HEK293 (cell line): ENCODE results near the gene TNIK.
A peak's percentile ranks its signal among the peaks of the same experiment; 100 is the strongest.

Source experiments
- CTCF ChIA-PET: fragments of 350-600 bp; formaldehyde crosslinking; extraction: SDS; loops from one replicate; lab custom pipeline; 2021; ENCODE audit warnings: antibody characterized with exemption; lab: Yijun Ruan, JAX
- POLR2A ChIA-PET: fragments of 300-600 bp; formaldehyde crosslinking; extraction: SDS; loops from one replicate; lab custom pipeline; 2020; ENCODE audit warnings: antibody characterized with exemption, inconsistent platforms; lab: Yijun Ruan, JAX
- H3K27ac ChIP-seq: fragments of 200-500 bp; sonication (Bioruptor generic); 2 replicates; pipeline ENCODE4 v1.5.1; 2014; ENCODE audit warnings: low read depth, low read length, control low read depth, inconsistent platforms; ENCODE audit errors: extremely low read depth
- H3K36me3 ChIP-seq, 2 experiments: fragments of 200-500 bp in 1 of 2; sonication (Bioruptor generic) in 1 of 2; 1 replicate in 1 of 2; 2 replicates in 1 of 2; pipeline ENCODE4 v1.5.1; 2014 to 2017; ENCODE audit warnings: inconsistent platforms in 2 of 2, low read length in 2 of 2; ENCODE audit not compliant: control insufficient read depth in 2 of 2, insufficient read depth in 1 of 2
- H3K4me1 ChIP-seq: fragments of 200-500 bp; sonication (Bioruptor generic); 2 replicates; pipeline ENCODE4 v1.5.1; 2014; ENCODE audit warnings: mild to moderate bottlenecking, low read length, inconsistent platforms; ENCODE audit not compliant: control insufficient read depth, insufficient read depth
- H3K4me3 ChIP-seq: 2 replicates; pipeline ENCODE4 v1.5.1; 2011; ENCODE audit warnings: low read depth, mild to moderate bottlenecking, control low read depth, low read length, moderate library complexity
- H3K9me3 ChIP-seq: fragments of 200-500 bp; sonication (Bioruptor generic); 2 replicates; pipeline ENCODE4 v1.5.1; 2014; ENCODE audit warnings: low read depth, low read length, inconsistent platforms; ENCODE audit not compliant: control insufficient read depth, insufficient read depth
- MZF1 ChIP-seq: fragments of 450-650 bp; formaldehyde crosslinking; IDR thresholded peaks from 2 replicates; pipeline ENCODE4 v1.5.1; 2017; ENCODE audit warnings: missing biosample characterization, missing genetic modification characterization, borderline replicate concordance
- RBAK ChIP-seq: fragments of 450-650 bp; formaldehyde crosslinking; IDR thresholded peaks from 2 replicates; pipeline ENCODE4 v1.5.1; 2016; ENCODE audit warnings: missing biosample characterization, missing genetic modification characterization
- SP2 ChIP-seq: fragments of 450-650 bp; formaldehyde crosslinking; IDR thresholded peaks from 2 replicates; pipeline ENCODE4 v1.5.1; 2016; ENCODE audit warnings: missing biosample characterization, missing genetic modification characterization
- ZBTB20 ChIP-seq: fragments of 450-650 bp; formaldehyde crosslinking; IDR thresholded peaks from 2 replicates; pipeline ENCODE4 v1.5.1; 2016; ENCODE audit warnings: missing biosample characterization, missing genetic modification characterization
- ZIC2 ChIP-seq: fragments of 450-650 bp; formaldehyde crosslinking; IDR thresholded peaks from 2 replicates; pipeline ENCODE4 v1.5.1; 2016; ENCODE audit warnings: missing biosample characterization, missing genetic modification characterization
- ZNF394 ChIP-seq: fragments of 450-650 bp; formaldehyde crosslinking; IDR thresholded peaks from 2 replicates; pipeline ENCODE4 v1.5.1; 2016; ENCODE audit warnings: missing biosample characterization, missing genetic modification characterization, mild to moderate bottlenecking, moderate library complexity, borderline replicate concordance
- ZNF404 ChIP-seq: fragments of 450-650 bp; formaldehyde crosslinking; IDR thresholded peaks from 2 replicates; pipeline ENCODE4 v1.5.1; 2017; ENCODE audit warnings: missing biosample characterization, missing genetic modification characterization
- ZNF530 ChIP-seq: fragments of 450-650 bp; formaldehyde crosslinking; IDR thresholded peaks from 2 replicates; pipeline ENCODE4 v1.5.1; 2016; ENCODE audit warnings: low read depth, missing biosample characterization, missing genetic modification characterization
- ZNF610 ChIP-seq: fragments of 450-650 bp; formaldehyde crosslinking; IDR thresholded peaks from 2 replicates; pipeline ENCODE4 v1.5.1; 2016; ENCODE audit warnings: missing biosample characterization, missing genetic modification characterization, borderline replicate concordance
- ZNF624 ChIP-seq: fragments of 450-650 bp; formaldehyde crosslinking; IDR thresholded peaks from 2 replicates; pipeline ENCODE4 v1.5.1; 2017; ENCODE audit warnings: missing biosample characterization, missing genetic modification characterization
- ZNF777 ChIP-seq: fragments of 450-650 bp; formaldehyde crosslinking; IDR thresholded peaks from 2 replicates; pipeline ENCODE4 v1.5.1; 2017; ENCODE audit warnings: missing biosample characterization, missing genetic modification characterization, borderline replicate concordance
- TF ChIP-seq, protein P1 (sequence below): fragments of 450-650 bp; formaldehyde crosslinking; IDR thresholded peaks from 2 replicates; pipeline ENCODE4 v1.5.1; 2016; ENCODE audit warnings: missing biosample characterization, missing genetic modification characterization
- TF ChIP-seq, protein P2 (sequence below): fragments of 450-650 bp; formaldehyde crosslinking; IDR thresholded peaks from 2 replicates; pipeline ENCODE4 v1.5.0; 2017; ENCODE audit warnings: missing biosample characterization, missing genetic modification characterization, borderline replicate concordance
- TF ChIP-seq, protein P3 (sequence below): fragments of 450-650 bp; formaldehyde crosslinking; IDR thresholded peaks from 2 replicates; pipeline ENCODE4 v1.5.1; 2017; ENCODE audit warnings: missing biosample characterization, missing genetic modification characterization
- TF ChIP-seq, protein P4 (sequence below): fragments of 450-650 bp; formaldehyde crosslinking; conservative IDR thresholded peaks from 2 replicates; pipeline ENCODE4 v1.5.1; 2016; ENCODE audit warnings: low read depth, missing biosample characterization, missing genetic modification characterization
- TF ChIP-seq, protein P5 (sequence below): fragments of 450-650 bp; formaldehyde crosslinking; IDR thresholded peaks from 2 replicates; pipeline ENCODE4 v1.5.1; 2016; ENCODE audit warnings: missing biosample characterization, missing genetic modification characterization

Gene TNIK

DNA sequence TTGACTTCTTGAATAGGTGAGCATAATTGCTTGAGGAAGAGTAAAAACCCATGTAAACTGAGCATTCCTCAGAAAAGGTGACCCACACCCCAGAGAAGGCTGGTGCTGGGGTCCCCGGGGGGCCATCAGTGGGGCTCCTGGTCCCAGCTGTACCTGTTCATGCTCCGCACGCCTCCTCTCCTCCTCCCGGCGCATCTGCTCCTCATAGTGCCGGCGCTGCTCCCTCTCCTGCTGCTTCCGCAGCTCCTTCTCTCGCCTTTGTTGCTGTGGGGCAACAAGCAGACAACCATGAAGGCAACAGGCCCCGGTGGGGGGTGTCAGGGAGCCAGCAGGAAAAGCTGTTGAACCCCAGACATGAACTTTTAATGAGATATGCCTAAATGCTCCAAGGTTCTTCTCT is 320.0 kb downstream of the TNIK start (continued):
- TF ChIP-seq SP2 (tag by site-specific recombination): no peak
- TF ChIP-seq, protein P1, sequence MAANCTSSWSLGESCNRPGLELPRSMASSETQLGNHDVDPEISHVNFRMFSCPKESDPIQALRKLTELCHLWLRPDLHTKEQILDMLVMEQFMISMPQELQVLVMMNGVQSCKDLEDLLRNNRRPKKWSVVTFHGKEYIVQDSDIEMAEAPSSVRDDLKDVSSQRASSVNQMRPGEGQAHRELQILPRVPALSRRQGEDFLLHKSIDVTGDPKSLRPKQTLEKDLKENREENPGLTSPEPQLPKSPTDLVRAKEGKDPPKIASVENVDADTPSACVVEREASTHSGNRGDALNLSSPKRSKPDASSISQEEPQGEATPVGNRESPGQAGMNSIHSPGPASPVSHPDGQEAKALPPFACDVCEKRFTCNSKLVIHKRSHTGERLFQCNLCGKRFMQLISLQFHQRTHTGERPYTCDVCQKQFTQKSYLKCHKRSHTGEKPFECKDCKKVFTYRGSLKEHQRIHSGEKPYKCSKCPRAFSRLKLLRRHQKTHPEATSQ (tag by site-specific recombination): no peak

DNA sequence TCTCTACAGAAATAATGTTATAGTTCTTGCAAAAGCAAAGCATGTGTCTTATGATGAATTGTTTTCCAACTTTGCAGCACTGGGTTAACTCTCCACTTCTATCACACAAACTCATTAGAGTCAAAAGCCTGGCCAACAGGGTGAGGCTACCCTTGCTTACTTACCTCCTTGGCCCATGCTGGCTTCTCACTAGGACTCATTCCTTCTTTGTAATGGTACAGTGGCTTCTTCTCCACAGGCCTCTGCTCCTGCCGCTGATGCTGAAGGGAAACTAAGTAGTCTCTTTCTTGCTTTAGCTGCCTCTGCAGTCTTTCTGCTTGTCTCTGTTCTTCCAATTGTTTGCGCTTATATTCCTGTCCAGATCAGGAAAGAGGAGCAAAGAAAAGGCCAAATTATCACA is 322.2 kb downstream of the TNIK start:
- 0 out of 2 replicates have a peak, but pooled peaks cover 3% of the 10 kb centered on the region for H3K4me1 ChIP-seq
- no peak overlapping the region for H3K27ac ChIP-seq
- no peaks in the 10 kb centered on the region for H3K9me3 ChIP-seq
- CTCF ChIA-PET: interaction anchor here (1.0 kb wide), 1 partner anchor 24 kb away, joined by 3 read pairs; no protein-coding TSS in a partner anchor
- H3K4me3 ChIP-seq: no peak overlapping the region
- peaks cover 0 to 20% of the 10 kb centered on the region in 2 experiments; a peak in 1 of 3 replicates for H3K36me3 ChIP-seq
- POLR2A ChIA-PET: no interaction called here
- TF ChIP-seq, protein P2, sequence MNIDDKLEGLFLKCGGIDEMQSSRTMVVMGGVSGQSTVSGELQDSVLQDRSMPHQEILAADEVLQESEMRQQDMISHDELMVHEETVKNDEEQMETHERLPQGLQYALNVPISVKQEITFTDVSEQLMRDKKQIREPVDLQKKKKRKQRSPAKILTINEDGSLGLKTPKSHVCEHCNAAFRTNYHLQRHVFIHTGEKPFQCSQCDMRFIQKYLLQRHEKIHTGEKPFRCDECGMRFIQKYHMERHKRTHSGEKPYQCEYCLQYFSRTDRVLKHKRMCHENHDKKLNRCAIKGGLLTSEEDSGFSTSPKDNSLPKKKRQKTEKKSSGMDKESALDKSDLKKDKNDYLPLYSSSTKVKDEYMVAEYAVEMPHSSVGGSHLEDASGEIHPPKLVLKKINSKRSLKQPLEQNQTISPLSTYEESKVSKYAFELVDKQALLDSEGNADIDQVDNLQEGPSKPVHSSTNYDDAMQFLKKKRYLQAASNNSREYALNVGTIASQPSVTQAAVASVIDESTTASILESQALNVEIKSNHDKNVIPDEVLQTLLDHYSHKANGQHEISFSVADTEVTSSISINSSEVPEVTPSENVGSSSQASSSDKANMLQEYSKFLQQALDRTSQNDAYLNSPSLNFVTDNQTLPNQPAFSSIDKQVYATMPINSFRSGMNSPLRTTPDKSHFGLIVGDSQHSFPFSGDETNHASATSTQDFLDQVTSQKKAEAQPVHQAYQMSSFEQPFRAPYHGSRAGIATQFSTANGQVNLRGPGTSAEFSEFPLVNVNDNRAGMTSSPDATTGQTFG (tag by site-specific recombination): no peak
- TF ChIP-seq ZNF394 (tag by site-specific recombination) (no peak), ZIC2 (peak; percentile 61), ZNF404 (tag by site-specific recombination) (no peak), RBAK (tag by site-specific recombination) (no peak)

DNA sequence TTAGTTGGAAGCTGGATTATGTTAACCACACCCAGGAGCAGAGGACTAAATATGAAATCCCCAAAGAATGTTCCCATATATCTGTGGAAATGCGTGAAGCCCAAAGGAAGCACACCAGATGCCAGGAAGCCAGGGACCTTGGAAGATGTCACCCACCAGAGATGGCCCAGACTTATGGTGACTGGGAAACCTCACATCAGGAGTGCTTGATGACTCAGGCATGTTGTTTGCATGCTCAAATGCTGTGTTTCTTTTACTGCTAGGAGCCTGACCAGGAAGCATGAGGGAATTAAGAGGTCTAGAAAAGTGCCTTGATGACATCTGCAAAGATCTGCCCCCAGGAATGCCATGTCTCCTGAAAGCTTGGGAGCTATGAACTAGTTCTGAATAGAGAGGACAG is 324.7 kb downstream of the TNIK start:
- CTCF ChIA-PET: no interaction called here
- Histone ChIP-seq H3K4me1 (no peaks in the 10 kb centered on the region), H3K27ac (no peak overlapping the region)

DNA sequence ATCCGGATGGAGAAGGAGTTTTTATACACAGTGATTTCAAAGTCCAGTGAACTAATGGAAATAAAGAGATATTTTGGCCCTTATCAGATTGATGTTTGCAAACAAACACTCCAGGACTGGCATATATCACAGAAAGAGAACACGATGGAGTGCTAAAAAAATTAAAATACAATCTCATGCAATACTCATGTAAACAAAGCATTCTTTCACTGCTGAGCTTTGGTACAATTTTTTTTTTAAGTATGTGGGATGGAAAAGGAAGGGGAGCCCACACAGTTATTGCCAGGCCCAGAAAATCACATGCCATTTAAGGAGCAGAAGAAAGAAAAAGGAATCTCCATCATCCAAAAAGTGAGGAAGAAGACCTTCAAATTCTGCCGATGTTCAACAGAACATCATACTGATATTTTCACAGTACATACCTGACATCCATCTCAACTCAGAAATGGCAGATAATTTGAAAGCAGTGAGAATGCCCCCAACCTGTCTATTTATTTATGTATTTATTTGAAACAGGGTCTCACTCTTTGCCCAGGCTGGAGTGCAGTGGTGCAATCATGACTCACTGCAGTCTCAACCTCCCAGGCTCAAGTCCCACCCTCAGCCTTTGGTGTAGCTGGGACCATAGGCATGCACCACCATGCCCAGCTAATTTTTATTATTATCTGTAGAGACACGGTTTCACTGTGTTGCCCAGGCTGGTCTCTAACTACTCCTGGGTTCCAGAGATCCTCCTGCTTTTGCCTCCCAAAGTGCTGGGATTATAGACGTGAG is 326.2 kb downstream of the TNIK start:
- Histone ChIP-seq H3K36me3 (peaks cover 0 to 16% of the 10 kb centered on the region in 2 experiments; a peak in 1 of 3 replicates), H3K4me1 (no peaks in the 10 kb centered on the region), H3K9me3 (no peaks in the 10 kb centered on the region), H3K27ac (no peak overlapping the region), H3K4me3 (no peak overlapping the region)
- ChIA-PET POLR2A (no interaction called here), CTCF (no interaction called here)
- TF ChIP-seq ZNF530 (tag by site-specific recombination): no peak
- TF ChIP-seq, protein P3, sequence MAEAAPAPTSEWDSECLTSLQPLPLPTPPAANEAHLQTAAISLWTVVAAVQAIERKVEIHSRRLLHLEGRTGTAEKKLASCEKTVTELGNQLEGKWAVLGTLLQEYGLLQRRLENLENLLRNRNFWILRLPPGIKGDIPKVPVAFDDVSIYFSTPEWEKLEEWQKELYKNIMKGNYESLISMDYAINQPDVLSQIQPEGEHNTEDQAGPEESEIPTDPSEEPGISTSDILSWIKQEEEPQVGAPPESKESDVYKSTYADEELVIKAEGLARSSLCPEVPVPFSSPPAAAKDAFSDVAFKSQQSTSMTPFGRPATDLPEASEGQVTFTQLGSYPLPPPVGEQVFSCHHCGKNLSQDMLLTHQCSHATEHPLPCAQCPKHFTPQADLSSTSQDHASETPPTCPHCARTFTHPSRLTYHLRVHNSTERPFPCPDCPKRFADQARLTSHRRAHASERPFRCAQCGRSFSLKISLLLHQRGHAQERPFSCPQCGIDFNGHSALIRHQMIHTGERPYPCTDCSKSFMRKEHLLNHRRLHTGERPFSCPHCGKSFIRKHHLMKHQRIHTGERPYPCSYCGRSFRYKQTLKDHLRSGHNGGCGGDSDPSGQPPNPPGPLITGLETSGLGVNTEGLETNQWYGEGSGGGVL: no peak
- no peak for TF ChIP-seq ZNF624 (tag by site-specific recombination)
- TF ChIP-seq, protein P4, sequence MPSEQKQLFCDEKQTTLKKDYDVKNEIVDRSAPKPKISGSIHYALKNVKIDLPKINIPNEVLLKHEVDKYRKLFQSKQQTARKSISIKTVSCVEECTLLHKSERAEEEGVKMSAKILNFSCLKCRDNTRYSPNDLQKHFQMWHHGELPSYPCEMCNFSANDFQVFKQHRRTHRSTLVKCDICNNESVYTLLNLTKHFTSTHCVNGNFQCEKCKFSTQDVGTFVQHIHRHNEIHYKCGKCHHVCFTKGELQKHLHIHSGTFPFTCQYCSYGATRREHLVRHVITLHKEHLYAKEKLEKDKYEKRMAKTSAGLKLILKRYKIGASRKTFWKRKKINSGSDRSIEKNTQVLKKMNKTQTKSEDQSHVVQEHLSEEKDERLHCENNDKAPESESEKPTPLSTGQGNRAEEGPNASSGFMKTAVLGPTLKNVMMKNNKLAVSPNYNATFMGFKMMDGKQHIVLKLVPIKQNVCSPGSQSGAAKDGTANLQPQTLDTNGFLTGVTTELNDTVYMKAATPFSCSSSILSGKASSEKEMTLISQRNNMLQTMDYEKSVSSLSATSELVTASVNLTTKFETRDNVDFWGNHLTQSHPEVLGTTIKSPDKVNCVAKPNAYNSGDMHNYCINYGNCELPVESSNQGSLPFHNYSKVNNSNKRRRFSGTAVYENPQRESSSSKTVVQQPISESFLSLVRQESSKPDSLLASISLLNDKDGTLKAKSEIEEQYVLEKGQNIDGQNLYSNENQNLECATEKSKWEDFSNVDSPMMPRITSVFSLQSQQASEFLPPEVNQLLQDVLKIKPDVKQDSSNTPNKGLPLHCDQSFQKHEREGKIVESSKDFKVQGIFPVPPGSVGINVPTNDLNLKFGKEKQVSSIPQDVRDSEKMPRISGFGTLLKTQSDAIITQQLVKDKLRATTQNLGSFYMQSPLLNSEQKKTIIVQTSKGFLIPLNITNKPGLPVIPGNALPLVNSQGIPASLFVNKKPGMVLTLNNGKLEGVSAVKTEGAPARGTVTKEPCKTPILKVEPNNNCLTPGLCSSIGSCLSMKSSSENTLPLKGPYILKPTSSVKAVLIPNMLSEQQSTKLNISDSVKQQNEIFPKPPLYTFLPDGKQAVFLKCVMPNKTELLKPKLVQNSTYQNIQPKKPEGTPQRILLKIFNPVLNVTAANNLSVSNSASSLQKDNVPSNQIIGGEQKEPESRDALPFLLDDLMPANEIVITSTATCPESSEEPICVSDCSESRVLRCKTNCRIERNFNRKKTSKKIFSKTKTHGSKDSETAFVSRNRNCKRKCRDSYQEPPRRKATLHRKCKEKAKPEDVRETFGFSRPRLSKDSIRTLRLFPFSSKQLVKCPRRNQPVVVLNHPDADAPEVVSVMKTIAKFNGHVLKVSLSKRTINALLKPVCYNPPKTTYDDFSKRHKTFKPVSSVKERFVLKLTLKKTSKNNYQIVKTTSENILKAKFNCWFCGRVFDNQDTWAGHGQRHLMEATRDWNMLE (tag by site-specific recombination): no peak
- TF ChIP-seq ZNF777 (tag by site-specific recombination): no peak
- TF ChIP-seq, protein P5, sequence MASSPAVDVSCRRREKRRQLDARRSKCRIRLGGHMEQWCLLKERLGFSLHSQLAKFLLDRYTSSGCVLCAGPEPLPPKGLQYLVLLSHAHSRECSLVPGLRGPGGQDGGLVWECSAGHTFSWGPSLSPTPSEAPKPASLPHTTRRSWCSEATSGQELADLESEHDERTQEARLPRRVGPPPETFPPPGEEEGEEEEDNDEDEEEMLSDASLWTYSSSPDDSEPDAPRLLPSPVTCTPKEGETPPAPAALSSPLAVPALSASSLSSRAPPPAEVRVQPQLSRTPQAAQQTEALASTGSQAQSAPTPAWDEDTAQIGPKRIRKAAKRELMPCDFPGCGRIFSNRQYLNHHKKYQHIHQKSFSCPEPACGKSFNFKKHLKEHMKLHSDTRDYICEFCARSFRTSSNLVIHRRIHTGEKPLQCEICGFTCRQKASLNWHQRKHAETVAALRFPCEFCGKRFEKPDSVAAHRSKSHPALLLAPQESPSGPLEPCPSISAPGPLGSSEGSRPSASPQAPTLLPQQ (tag by site-specific recombination): no peak
- TF ChIP-seq ZNF610: no peak
- TF ChIP-seq MZF1: no peak

More for the DNA sequence above, 324.7 kb downstream of the TNIK start:
- Histone ChIP-seq H3K9me3 (no peaks in the 10 kb centered on the region), H3K36me3 (peaks cover 0 to 20% of the 10 kb centered on the region in 2 experiments; a peak in 1 of 3 replicates), H3K4me3 (no peak overlapping the region)
- POLR2A ChIA-PET: no interaction called here
- no peak for TF ChIP-seq ZBTB20 (tag by site-specific recombination)
